ENCODE results near the gene GFOD1.
A peak's percentile ranks its signal among the peaks of the same experiment; 100 is the strongest.
"Not testable (repeated sequence)": the region's sequence is repeated elsewhere in the genome, so short reads cannot be mapped to it uniquely, and the experiment has no call there.

Gene GFOD1

GRCh38 chr6:13463328-13463717 is 24.1 kb downstream of the GFOD1 start:
- no peak for DNase-seq

GRCh38 chr6:13462458-13463327 is 24.7 kb downstream of the GFOD1 start:
- DNase-seq = no peak

GRCh38 chr6:13461805-13462204 is 25.6 kb downstream of the GFOD1 start:
- no peak for DNase-seq

GRCh38 chr6:13461307-13461706 is 26.1 kb downstream of the GFOD1 start:
- no peak for DNase-seq

- not testable (repeated sequence) for DNase-seq
Observed at GRCh38 chr6:13460289-13460688, 27.1 kb downstream of the GFOD1 start.

GRCh38 chr6:13457577-13457976 is 29.8 kb downstream of the GFOD1 start:
- no peak for DNase-seq

- no peak for DNase-seq
Observed at GRCh38 chr6:13455552-13455966, 31.8 kb downstream of the GFOD1 start.

- DNase-seq = peak; percentile 30 to 41 (median 34)
Observed at GRCh38 chr6:13454286-13455221, 32.8 kb downstream of the GFOD1 start.

GRCh38 chr6:13453771-13454251 is 33.6 kb downstream of the GFOD1 start:
- DNase-seq = peak in 2 of 4 experiments; percentile 3 to 5

- no peak for DNase-seq
Observed at GRCh38 chr6:13453153-13453552, 34.2 kb downstream of the GFOD1 start.

GRCh38 chr6:13452346-13453117 is 34.9 kb downstream of the GFOD1 start:
- DNase-seq = no peak

- DNase-seq = no peak
Observed at GRCh38 chr6:13451181-13451895, 36.1 kb downstream of the GFOD1 start.

- no peak for DNase-seq
Observed at GRCh38 chr6:13450628-13451027, 36.8 kb downstream of the GFOD1 start.

GRCh38 chr6:13447949-13448724 is 39.3 kb downstream of the GFOD1 start:
- DNase-seq = no peak

GRCh38 chr6:13446381-13446780 is 41.0 kb downstream of the GFOD1 start:
- DNase-seq = no peak

- DNase-seq = no peak
Observed at GRCh38 chr6:13445744-13446115, 41.7 kb downstream of the GFOD1 start.

- DNase-seq = peak in 1 of 4 experiments; percentile 42
Observed at GRCh38 chr6:13445005-13445743, 42.2 kb downstream of the GFOD1 start.

GRCh38 chr6:13444604-13445003 is 42.8 kb downstream of the GFOD1 start:
- no peak for DNase-seq

GRCh38 chr6:13443978-13444377 is 43.4 kb downstream of the GFOD1 start:
- DNase-seq = not testable (repeated sequence)

- no peak for DNase-seq
Observed at GRCh38 chr6:13441778-13442177, 45.6 kb downstream of the GFOD1 start.
